Measurements from ENCODE around the gene ANOS1. TPM values are rescaled to one million over a fixed set of nuclear protein-coding genes. Genes with fewer than 3 reads are reported as not detected.

Gene ANOS1
- polyA plus RNA-seq, 1 of the 3 experiments (the other 2 are of a cell fraction), result under 0.01 TPM

GRCh38 chrX:8576821-8577220 lies 155.1 kb downstream of the ANOS1 start:
- Histone ChIP-seq H3K36me3 (replicated peaks in 1 of 2; ENCODE audit: control insufficient read depth in 1 of 2, insufficient read depth in 2 of 2, low read length in 1 of 2) (no peaks in the 10 kb centered on the region), H3K4me2 (no peak overlapping the region), H3F3A (replicated peaks; ENCODE audit: insufficient read depth) (no peaks in the 10 kb centered on the region), H3K79me2 (ENCODE audit: insufficient read depth) (no peaks in the 10 kb centered on the region), H3K27ac (ENCODE audit: low read depth in 2 of 2, low read length in 1 of 2) (no peak overlapping the region), H3K9me3 (no peaks in the 10 kb centered on the region), H2AFZ (ENCODE audit: low read depth) (no peak overlapping the region), H3K4me3 (ENCODE audit: low read depth in 2 of 2, low read length in 1 of 2) (no peak overlapping the region), H3K9ac (no peak overlapping the region), H3K9me2 (no peaks in the 10 kb centered on the region), H4K20me1 (ENCODE audit: insufficient read depth) (no peaks in the 10 kb centered on the region), H3K4me1 (ENCODE audit: control insufficient read depth in 1 of 2, insufficient read depth in 2 of 2, low read depth in 1 of 2, low read length in 1 of 2) (no peaks in the 10 kb centered on the region), H3K27me3 (ENCODE audit: insufficient read depth) (no peaks in the 10 kb centered on the region)
- no peak for TF ChIP-seq USF2 (IDR thresholded peaks at IDR 0.05; ENCODE audit: borderline replicate concordance, low read depth, low read length)
- TF ChIP-seq FOXM1 (IDR thresholded peaks at IDR 0.05; ENCODE audit: low read depth), result no peak
- no peak for TF ChIP-seq GATA2 (CRISPR knock-in tag; IDR thresholded peaks at IDR 0.05)
- no peak for TF ChIP-seq NRF1 (IDR thresholded peaks at IDR 0.05; ENCODE audit: low read depth, low read length)
- TF ChIP-seq SIN3A (IDR thresholded peaks at IDR 0.05; ENCODE audit: borderline replicate concordance, low read depth, low read length), result no peak
- 21% methylated on average over 3 of the region's 3 CpGs for WGBS (ENCODE audit: low lambda C conversion rate)
- DNase-seq, result no peak
- ChIA-PET POLR2A (no interaction called here), CTCF (no interaction called here)

- Histone ChIP-seq H3K4me3 (ENCODE audit: low read depth in 2 of 2, low read length in 1 of 2) (no peak overlapping the region), H3K27ac (ENCODE audit: low read depth in 2 of 2, low read length in 1 of 2) (no peak overlapping the region), H3K9me3 (no peaks in the 10 kb centered on the region), H3K27me3 (ENCODE audit: insufficient read depth) (no peaks in the 10 kb centered on the region), H3K79me2 (ENCODE audit: insufficient read depth) (no peaks in the 10 kb centered on the region), H3K4me1 (ENCODE audit: control insufficient read depth in 1 of 2, insufficient read depth in 2 of 2, low read depth in 1 of 2, low read length in 1 of 2) (no peaks in the 10 kb centered on the region), H3F3A (replicated peaks; ENCODE audit: insufficient read depth) (no peaks in the 10 kb centered on the region), H3K36me3 (replicated peaks in 1 of 2; ENCODE audit: control insufficient read depth in 1 of 2, insufficient read depth in 2 of 2, low read length in 1 of 2) (no peaks in the 10 kb centered on the region), H3K9ac (no peak overlapping the region), H4K20me1 (ENCODE audit: insufficient read depth) (no peaks in the 10 kb centered on the region), H2AFZ (ENCODE audit: low read depth) (no peak overlapping the region), H3K9me2 (no peaks in the 10 kb centered on the region), H3K4me2 (no peak overlapping the region)
- ChIA-PET POLR2A (no interaction called here), CTCF (no interaction called here)
- WGBS (ENCODE audit: low lambda C conversion rate), result 13% methylated on average over 8 of the region's 8 CpGs
- DNase-seq, result no peak
- TF ChIP-seq IRF3 (IDR thresholded peaks at IDR 0.05; ENCODE audit: low read depth, low read length), result no peak
- TF ChIP-seq PBX3 (IDR thresholded peaks at IDR 0.05), result no peak
- TF ChIP-seq MXI1 (IDR thresholded peaks at IDR 0.05; ENCODE audit: low read depth, low read length), result no peak
- no peak for TF ChIP-seq RXRA (IDR thresholded peaks at IDR 0.05; ENCODE audit: borderline replicate concordance, low read depth)
- no peak for TF ChIP-seq CTCF (IDR thresholded peaks at IDR 0.05)
- TF ChIP-seq RFX5 (IDR thresholded peaks at IDR 0.05; ENCODE audit: low read length), result no peak
- no peak for TF ChIP-seq POLR2AphosphoS5 (IDR thresholded peaks at IDR 0.05; ENCODE audit: low read depth, low read length)
- TF ChIP-seq USF2 (IDR thresholded peaks at IDR 0.05; ENCODE audit: borderline replicate concordance, low read depth, low read length), result no peak
- TF ChIP-seq FOXJ3 (CRISPR knock-in tag; IDR thresholded peaks at IDR 0.05), result no peak
- TF ChIP-seq MAX (IDR thresholded peaks at IDR 0.05; ENCODE audit: low read depth), result no peak
- no peak for TF ChIP-seq SMC3 (IDR thresholded peaks at IDR 0.05; ENCODE audit: low read depth, low read length)
- no peak for TF ChIP-seq EP300 (IDR thresholded peaks at IDR 0.05; ENCODE audit: borderline replicate concordance in 1 of 2, low read depth in 1 of 2, low read length in 1 of 2)
- no peak for TF ChIP-seq ELF1 (IDR thresholded peaks at IDR 0.05)
- no peak for TF ChIP-seq TAF1 (IDR thresholded peaks at IDR 0.05; ENCODE audit: borderline replicate concordance, low read depth, low read length)
These were observed 166.2 kb downstream of the ANOS1 start for GRCh38 chrX:8565729-8566128.
